NK-92 treated with Interleukin-12 subunit alpha and Interleukin-12 subunit beta, amount 100 ng/mL, for 24 hours (cell line): ENCODE results near the gene PRCC.
A peak's percentile ranks its signal among the peaks of the same experiment; 100 is the strongest.
"Not testable (repeated sequence)": the region's sequence is repeated elsewhere in the genome, so short reads cannot be mapped to it uniquely, and the experiment has no call there.

ENCODE experiments used
- DNase-seq: peaks from one replicate; lab custom pipeline; 2025; lab: John Stamatoyannopoulos, UW

PRCC gene

GRCh38 chr1:156744786-156745419 lies 22.4 kb upstream of the PRCC start:
- no peak for DNase-seq

- no peak for DNase-seq
These were observed 21.5 kb upstream of the PRCC start for GRCh38 chr1:156745881-156746280.

GRCh38 chr1:156746406-156746727 lies 21.0 kb upstream of the PRCC start:
- DNase-seq, result no peak

DNA sequence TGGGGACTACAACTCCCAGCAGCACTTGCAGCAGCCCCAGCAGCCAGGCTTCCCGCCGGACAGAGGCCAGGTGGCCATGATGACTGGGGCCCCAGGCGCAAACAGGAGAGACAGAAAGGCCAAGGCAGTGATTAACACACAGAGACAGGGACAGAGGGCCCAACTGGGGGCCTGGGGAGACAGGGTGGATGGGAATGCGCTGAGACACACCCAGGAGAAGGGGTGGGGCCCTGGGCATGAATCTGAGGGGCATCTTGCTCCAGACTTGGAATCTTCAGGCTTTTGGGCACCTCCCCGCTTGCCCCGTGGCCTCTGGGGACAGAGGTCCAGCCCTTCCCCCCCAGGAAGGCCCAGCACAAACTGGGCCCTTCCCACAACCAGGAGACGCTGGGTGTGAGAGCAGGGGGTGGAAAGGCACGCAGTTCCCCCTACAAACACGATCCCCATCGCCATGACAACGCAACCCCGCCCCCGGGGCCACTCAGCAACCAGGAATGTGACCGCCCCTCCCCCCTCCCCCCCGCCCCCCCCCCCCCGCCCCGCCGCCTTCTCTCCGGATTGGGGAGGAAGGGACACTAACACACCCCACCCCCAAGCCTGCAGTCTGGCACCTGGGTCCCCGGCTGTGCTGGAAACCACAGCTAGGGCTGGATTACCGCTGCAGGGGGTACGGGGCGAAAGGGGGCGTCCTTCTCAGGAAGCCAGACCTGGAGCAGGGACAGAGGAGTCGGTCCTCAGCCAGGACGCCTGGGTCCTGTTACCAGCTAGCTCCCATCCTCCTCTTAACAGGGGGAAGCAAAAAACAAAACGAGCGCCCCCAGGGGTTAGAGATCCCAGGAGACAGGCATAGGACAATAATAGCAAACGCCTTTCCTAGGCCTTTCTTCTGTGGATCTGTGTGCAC lies 20.4 kb upstream of the PRCC start:
- no peak for DNase-seq

DNA sequence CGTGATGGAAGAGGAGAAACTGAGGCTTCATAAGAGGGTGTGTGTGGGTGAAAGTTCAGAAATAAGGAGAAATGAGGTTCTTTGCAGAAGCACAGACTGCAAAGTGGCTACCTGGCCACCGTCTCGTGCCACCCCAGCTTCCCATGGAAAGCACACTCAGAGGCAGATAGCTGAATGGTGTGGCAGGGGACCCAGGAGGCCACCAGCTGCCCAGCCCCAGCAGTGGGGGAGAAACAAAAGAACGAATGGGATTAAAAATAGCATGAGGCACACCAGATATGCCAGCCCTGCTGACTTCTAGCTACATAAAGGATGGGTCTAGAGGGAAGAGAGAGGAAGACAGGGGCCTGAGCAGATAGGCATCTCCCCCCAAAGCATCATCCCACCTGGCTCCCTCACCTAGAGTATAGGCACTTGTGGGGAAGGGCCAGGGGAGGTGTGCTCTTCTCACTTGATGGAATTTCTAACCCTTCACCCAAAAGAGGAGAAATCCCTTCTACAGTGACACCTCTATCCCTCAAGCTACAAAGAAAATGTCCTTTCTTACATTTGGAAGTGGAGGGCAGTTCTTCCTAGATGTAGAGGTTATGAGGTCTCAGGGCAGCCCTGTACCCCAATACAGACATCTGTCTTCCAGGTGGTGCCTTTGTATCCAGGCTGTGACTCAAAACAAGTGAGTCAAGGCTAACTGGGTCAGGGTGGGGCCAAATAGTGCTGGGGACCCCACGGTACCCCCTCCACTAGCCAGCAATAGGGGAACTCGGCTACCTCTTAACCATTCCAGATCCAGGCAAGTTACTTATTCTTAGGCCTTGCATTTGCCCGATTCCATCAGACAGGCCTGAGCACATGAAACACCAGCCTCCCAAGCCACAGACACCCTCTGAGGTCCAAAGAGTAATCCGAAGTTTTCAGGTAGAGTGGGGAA lies 19.3 kb upstream of the PRCC start:
- DNase-seq, result no peak

DNA sequence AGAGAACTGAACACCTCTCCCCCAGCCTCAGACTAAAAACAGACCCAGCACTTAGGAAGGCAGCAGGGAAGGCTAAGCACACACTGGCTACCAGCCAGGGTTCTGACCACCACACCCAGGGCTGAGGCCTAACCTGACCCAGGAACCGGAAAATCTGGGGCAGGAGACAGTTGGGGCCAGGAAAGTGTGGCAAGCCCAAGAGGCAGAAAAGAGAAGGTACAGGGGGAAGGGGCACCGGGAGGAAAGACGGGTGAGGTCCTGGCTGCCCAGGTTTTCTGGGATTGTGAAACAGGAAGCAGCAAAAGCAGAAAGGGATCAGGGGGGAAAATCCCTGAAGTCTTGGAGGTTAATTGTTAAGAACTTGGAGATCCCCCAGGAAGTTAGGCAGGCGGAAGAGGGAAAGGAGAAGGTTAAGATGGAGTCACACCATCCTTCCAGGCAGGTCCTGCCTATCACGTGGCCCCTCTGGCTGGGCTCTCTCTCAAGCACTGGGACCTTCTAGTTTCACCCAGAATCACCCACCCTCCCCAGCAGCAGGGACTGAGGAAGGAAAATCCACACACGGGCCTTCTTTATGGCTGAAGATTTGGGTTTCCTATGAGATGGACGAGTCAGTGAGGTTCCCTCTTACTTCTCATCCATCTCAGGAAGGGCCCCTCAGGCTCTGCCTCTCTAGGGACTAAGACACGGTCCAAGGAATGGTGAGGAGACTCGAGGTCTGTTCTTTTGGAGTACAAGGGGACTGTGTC lies 18.5 kb upstream of the PRCC start:
- DNase-seq, result no peak

DNA sequence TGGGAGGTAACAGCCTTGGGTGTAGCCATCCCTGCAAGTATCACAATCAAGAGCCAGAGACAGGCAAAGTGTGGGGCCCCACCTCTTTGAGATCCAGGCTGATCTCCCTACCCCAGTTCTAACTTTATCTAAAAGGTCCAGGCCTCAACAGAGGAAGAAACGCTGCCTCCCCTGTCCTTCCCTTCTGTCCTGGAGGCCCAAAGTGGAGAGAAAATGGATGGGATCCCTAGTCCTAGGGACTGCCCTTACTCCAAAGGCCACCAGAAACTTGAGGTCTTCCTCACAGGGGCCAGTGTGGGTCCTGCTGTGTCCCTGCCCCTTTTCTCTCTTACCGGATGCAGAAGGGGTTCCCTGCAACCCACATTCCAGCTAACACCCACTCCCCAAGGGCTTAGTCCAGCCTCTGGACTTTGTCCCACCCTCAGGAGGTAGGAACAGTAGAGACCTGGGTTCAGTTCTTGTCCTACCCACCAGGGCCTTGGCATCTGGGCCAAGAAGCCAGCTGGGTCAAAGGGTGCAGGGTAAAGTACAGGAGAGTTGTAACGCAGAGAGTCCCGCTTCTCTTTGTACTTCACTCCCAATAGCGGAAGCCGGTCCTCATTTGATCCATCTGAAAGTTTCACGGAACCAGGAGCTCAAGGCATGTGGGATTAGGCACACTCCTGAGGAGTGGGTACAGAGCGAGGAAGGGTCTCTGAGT lies 17.8 kb upstream of the PRCC start:
- no peak for DNase-seq

- DNase-seq, result no peak
These were observed 17.1 kb upstream of the PRCC start for GRCh38 chr1:156750191-156750672.

GRCh38 chr1:156750711-156751450 lies 16.5 kb upstream of the PRCC start:
- peak; percentile 54 for DNase-seq

DNA sequence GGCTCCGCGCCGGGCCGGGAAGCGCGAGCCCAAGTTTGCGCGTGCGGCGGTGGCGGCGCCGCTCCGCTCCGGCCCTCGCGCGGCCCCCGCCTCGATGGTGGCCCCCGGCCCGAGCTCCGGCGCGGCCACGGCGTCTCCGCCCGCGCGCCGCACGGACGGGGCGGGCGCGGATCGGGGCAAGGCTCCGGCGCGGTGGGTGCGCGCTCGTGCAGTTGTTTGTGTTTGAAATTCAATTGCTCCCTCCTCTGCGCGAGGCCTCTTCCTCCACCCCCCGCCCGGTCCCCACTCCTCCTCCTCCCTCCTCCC lies 15.9 kb upstream of the PRCC start, which contains the start of gene HDGF:
Gene HDGF, minus strand, starts transcription at position 225 of the 306 bp plus-strand sequence. CDS start 246 bp downstream, outside the sequence.
- DNase-seq, result no peak

- DNase-seq, result peak; percentile 96
These were observed 15.4 kb upstream of the PRCC start for GRCh38 chr1:156751757-156752481.

GRCh38 chr1:156752843-156753482 lies 14.4 kb upstream of the PRCC start:
- DNase-seq, result no peak

DNA sequence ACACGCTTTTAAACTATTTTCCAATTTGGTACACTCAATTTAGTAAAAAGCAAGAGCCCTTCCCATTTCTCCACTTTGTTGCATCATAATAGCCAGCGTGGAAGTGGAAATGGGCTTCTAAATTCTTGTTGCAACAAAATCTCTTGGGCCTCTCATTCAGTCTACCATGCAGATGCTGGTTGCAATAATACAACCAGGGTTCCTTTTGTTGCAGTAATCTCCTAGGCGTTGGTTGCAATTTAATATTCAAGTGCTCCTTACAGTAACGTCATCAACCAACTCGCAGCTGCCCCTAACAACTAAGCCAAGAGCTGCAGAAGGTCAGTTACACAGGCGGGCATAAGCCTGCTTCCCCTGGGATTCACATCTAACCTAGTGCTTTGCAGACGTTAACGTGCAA lies 13.1 kb upstream of the PRCC start:
- no peak for DNase-seq

DNA sequence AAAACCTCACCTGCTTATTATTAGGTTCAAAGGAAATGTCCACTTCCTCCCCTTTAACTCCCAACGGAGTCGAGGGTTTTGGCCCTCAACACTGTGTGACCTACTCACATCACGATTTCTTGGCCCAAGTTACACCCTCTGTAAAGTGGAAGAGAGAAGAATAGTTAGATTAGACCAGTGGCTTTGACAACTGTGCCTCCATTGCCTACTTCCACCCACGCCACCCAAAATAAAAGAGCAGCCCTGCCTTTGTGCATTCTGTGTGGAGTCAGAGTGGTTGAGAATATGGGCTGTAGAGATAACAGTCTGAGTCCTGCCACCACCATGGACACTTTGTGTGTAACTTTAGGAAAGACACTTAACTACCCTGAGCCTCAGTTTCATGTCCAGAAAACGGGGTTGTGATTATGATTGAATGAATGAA lies 11.8 kb upstream of the PRCC start:
- no peak for DNase-seq

GRCh38 chr1:156756355-156756754 lies 11.0 kb upstream of the PRCC start:
- DNase-seq, result no peak

DNA sequence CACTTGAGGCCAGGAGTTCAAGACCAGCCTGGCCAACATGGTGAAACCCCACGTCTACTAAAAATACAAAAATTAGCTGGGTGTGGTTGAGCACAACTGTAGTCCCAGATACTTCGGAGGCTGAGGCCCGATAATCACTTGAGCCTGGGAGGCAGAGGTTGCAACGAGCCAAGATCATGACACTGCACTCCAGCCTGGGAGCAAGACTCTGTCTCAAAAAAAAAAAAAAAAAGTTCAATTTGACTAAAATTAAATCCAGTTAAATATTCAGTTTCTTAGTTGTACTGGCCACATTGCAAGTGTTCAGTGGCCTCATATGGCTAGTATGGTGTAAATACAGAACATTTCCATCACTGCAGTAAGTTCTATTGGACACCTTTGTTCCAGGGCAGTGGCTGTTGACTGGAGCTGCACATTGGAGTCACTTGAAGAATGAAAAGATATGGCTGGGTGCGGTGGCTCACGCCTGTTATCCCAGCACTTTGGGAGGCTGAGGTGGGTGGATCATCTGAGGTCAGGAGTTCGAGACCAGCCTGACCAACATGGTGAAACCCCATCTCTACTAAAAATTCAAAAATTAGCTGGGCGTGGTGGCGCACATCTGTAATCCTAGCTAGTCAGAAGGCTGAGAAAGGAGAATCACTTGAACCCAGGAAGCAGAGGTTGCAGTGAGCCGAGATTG lies 9.6 kb upstream of the PRCC start:
- not testable (repeated sequence) for DNase-seq

- DNase-seq, result no peak
These were observed 7.1 kb upstream of the PRCC start for GRCh38 chr1:156760092-156760795.

- no peak for DNase-seq
These were observed 6.6 kb upstream of the PRCC start for GRCh38 chr1:156760796-156761104.
